Astrocyte (in vitro differentiated cells and primary cell): ENCODE measurements around the gene IL17RD.

ENCODE experiments used
- EZH2 ChIP-seq: IDR thresholded peaks from 2 replicates; pipeline ENCODE4 v1.6.1; 2012; ENCODE audit warnings: mild to moderate bottlenecking, low read length, inconsistent platforms; ENCODE audit not compliant: insufficient read depth
- TF ChIP-seq, protein P1 (sequence below): IDR thresholded peaks from 2 replicates; pipeline ENCODE4 v1.5.1; 2011; ENCODE audit warnings: low read depth, mild to moderate bottlenecking, inconsistent platforms, low read length, moderate library complexity; ENCODE audit not compliant: insufficient read depth

DNA sequence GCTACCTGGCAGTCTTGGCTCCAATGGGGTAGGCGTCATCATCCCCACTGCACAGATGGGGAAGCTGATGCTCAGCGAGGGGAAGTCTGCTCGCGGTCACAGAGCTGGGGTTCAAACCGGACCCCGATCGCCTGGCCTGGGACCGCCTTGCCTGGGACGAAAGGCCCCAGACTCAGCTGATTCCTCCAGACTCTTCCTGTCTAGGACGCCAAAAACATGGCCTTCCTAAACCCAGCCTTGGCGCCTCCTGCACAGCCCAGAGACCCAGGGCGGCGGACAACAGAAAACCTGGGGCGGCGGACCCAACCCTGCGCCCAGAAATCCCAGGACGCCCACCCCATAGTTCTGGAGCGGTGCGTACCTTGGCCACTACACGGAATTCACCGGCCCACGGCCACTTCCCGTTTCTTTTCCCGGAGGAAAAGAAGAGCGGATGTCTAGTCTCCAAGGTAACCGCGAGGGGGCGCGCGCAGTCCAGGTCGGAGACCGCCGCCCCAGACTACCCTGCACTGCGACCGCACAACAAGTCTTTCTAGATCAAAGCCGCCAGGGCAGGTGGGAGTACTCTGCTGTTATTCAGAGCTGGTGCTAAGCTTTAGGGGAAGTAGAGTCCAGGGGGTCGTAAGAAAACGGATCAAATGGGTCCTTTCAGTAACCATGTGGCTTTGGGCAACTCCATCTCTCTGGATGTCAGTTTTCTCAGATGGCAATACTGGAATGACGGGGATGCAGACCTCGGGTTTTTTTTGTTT lies 4.9 kb upstream of the IL17RD start:
- TF ChIP-seq EZH2, result no peak
- TF ChIP-seq, protein P1, sequence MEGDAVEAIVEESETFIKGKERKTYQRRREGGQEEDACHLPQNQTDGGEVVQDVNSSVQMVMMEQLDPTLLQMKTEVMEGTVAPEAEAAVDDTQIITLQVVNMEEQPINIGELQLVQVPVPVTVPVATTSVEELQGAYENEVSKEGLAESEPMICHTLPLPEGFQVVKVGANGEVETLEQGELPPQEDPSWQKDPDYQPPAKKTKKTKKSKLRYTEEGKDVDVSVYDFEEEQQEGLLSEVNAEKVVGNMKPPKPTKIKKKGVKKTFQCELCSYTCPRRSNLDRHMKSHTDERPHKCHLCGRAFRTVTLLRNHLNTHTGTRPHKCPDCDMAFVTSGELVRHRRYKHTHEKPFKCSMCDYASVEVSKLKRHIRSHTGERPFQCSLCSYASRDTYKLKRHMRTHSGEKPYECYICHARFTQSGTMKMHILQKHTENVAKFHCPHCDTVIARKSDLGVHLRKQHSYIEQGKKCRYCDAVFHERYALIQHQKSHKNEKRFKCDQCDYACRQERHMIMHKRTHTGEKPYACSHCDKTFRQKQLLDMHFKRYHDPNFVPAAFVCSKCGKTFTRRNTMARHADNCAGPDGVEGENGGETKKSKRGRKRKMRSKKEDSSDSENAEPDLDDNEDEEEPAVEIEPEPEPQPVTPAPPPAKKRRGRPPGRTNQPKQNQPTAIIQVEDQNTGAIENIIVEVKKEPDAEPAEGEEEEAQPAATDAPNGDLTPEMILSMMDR, result peak; percentile 62
